Measurements from ENCODE around the gene BZW1. TPM values are rescaled to one million over a fixed set of nuclear protein-coding genes. Genes with fewer than 3 reads are reported as not detected.

BZW1 gene
- total RNA-seq, 1 experiment from 2014 or later: 300 TPM

- POLR2A ChIA-PET (ENCODE audit: unreplicated experiment): interaction anchor here (0.6 to 0.7 kb wide), 2 partner anchors 27 to 84 kb away, joined by 4 to 8 read pairs; no protein-coding TSS in a partner anchor
- Histone ChIP-seq H3K27me3 (ENCODE audit: insufficient read depth, low read depth) (no peaks in the 10 kb centered on the region), H3K79me2 (ENCODE audit: low read depth) (no peaks in the 10 kb centered on the region), H3K9me3 (ENCODE audit: insufficient read depth, low read depth) (no peaks in the 10 kb centered on the region), H3K27ac (no peak overlapping the region), H3K4me3 (no peak overlapping the region), H3F3A (ENCODE audit: insufficient read depth, low read depth) (peaks cover 7% of the 10 kb centered on the region; the same call in 1 of the 2 replicates), H3K4me2 (no peak overlapping the region), H3K36me3 (ENCODE audit: low read depth) (no peaks in the 10 kb centered on the region), H3K4me1 (replicated peaks; ENCODE audit: insufficient read depth) (peaks cover 9% of the 10 kb centered on the region), H4K20me1 (ENCODE audit: insufficient read depth) (no peaks in the 10 kb centered on the region), H3K9me2 (ENCODE audit: insufficient read depth) (no peaks in the 10 kb centered on the region), H2AFZ (no peak overlapping the region)
- intact Hi-C loops (cut with micrococcal nuclease; ENCODE audit: unreplicated experiment): no loop called here
- TF ChIP-seq CTCF (conservative IDR thresholded peaks at IDR 0.05) (no peak), EZH2 (IDR thresholded peaks at IDR 0.05; ENCODE audit: low read depth) (no peak)
- CTCF ChIA-PET: no interaction called here
- no peak for DNase-seq
- BruUV-seq (replicated peaks): no TSS peak
Observed at GRCh38 chr2:200795028-200795440, 16.7 kb upstream of the BZW1 start.

GRCh38 chr2:200796561-200796960 lies 15.1 kb upstream of the BZW1 start:
- no peak overlapping the region for H3K4me2 ChIP-seq
- no peak for DNase-seq
- H3K27ac ChIP-seq: no peak overlapping the region
- H4K20me1 ChIP-seq (ENCODE audit: insufficient read depth): no peaks in the 10 kb centered on the region
- intact Hi-C loops (cut with micrococcal nuclease; ENCODE audit: unreplicated experiment): no loop called here
- H3K79me2 ChIP-seq (ENCODE audit: low read depth): no peaks in the 10 kb centered on the region
- peaks cover 9% of the 10 kb centered on the region for H3K4me1 ChIP-seq (replicated peaks; ENCODE audit: insufficient read depth)
- POLR2A ChIA-PET (ENCODE audit: unreplicated experiment): interaction anchor here (0.6 kb wide), 1 partner anchor 40 kb away, joined by 3 read pairs; no protein-coding TSS in a partner anchor
- no peak overlapping the region for H2AFZ ChIP-seq
- CTCF ChIA-PET: no interaction called here
- H3K4me3 ChIP-seq: no peak overlapping the region
- TF ChIP-seq EZH2 (IDR thresholded peaks at IDR 0.05; ENCODE audit: low read depth): no peak
- TF ChIP-seq CTCF (conservative IDR thresholded peaks at IDR 0.05): no peak
- H3K9me3 ChIP-seq (ENCODE audit: insufficient read depth, low read depth): no peaks in the 10 kb centered on the region
- no TSS peak for BruUV-seq (replicated peaks)
- no peaks in the 10 kb centered on the region for H3K9me2 ChIP-seq (ENCODE audit: insufficient read depth)
- no peaks in the 10 kb centered on the region for H3K36me3 ChIP-seq (ENCODE audit: low read depth)
- H3F3A ChIP-seq (ENCODE audit: insufficient read depth, low read depth): peaks cover 7% of the 10 kb centered on the region; the same call in 1 of the 2 replicates
- H3K27me3 ChIP-seq (ENCODE audit: insufficient read depth, low read depth): no peaks in the 10 kb centered on the region

- H3K9me2 ChIP-seq (ENCODE audit: insufficient read depth): no peaks in the 10 kb centered on the region
- H3K4me2 ChIP-seq: no peak overlapping the region
- no peak for TF ChIP-seq EZH2 (IDR thresholded peaks at IDR 0.05; ENCODE audit: low read depth)
- no peak for TF ChIP-seq CTCF (conservative IDR thresholded peaks at IDR 0.05)
- intact Hi-C loops (cut with micrococcal nuclease; ENCODE audit: unreplicated experiment): no loop called here
- no peak for DNase-seq
- CTCF ChIA-PET: no interaction called here
- no peak overlapping the region for H3K27ac ChIP-seq
- no peaks in the 10 kb centered on the region for H3K27me3 ChIP-seq (ENCODE audit: insufficient read depth, low read depth)
- no peak overlapping the region for H2AFZ ChIP-seq
- H3K9me3 ChIP-seq (ENCODE audit: insufficient read depth, low read depth): no peaks in the 10 kb centered on the region
- POLR2A ChIA-PET (ENCODE audit: unreplicated experiment): no interaction called here
- H3F3A ChIP-seq (ENCODE audit: insufficient read depth, low read depth): peaks cover 7% of the 10 kb centered on the region; the same call in 1 of the 2 replicates
- no peaks in the 10 kb centered on the region for H4K20me1 ChIP-seq (ENCODE audit: insufficient read depth)
- H3K36me3 ChIP-seq (ENCODE audit: low read depth): no peaks in the 10 kb centered on the region
- no peaks in the 10 kb centered on the region for H3K79me2 ChIP-seq (ENCODE audit: low read depth)
- peaks cover 9% of the 10 kb centered on the region for H3K4me1 ChIP-seq (replicated peaks; ENCODE audit: insufficient read depth)
- no peak overlapping the region for H3K4me3 ChIP-seq
- BruUV-seq (replicated peaks): no TSS peak
Observed at GRCh38 chr2:200797242-200797770, 14.4 kb upstream of the BZW1 start.
